Ascending aorta (tissue), 2 donors: ENCODE measurements around the gene KLK3. TPM values are rescaled to one million over a fixed set of nuclear protein-coding genes. Genes with fewer than 3 reads are reported as not detected.

Source experiments
- DNase-seq, 2 donors: peaks; one replicate each; pipeline ENCODE4 v3.0.0-alpha.2; 2019; ENCODE audit warnings: low spot score in 2 of 2
- H3K27ac ChIP-seq, 2 donors: fragments of 200-600 bp; sonication (generic); one replicate each; pipeline ENCODE4 v1.5.1; 2016 to 2017; ENCODE audit warnings: mild to moderate bottlenecking in 1 of 2
- H3K27me3 ChIP-seq: fragments of 200-600 bp; sonication (generic); one replicate; pipeline ENCODE4 v1.5.1; 2017
- H3K36me3 ChIP-seq, 2 donors: fragments of 200-600 bp; sonication (generic); one replicate each; pipeline ENCODE4 v1.5.1; 2016
- H3K4me1 ChIP-seq, 2 donors: fragments of 200-600 bp; sonication (generic); one replicate each; pipeline ENCODE4 v1.5.1; 2016 to 2017; ENCODE audit warnings: mild to moderate bottlenecking in 1 of 2
- H3K4me3 ChIP-seq, 2 donors: fragments of 200-600 bp; sonication (generic); one replicate each; pipeline ENCODE4 v1.5.1; 2016 to 2017; ENCODE audit warnings: mild to moderate bottlenecking in 1 of 2
- H3K9me3 ChIP-seq, 2 donors: fragments of 200-600 bp; sonication (generic); one replicate each; pipeline ENCODE4 v1.5.1; 2016
- intact Hi-C: fragments of 100-400 bp; cut with DNase I; formaldehyde crosslinking; loops from one replicate; pipeline ENCODE4 v1.15.1; 2023
- total RNA-seq: library from RNA; depleted of rRNA; stranded (reverse); fragments of >200 nt; gene quantifications from one replicate; pipeline ENCODE4 v1.1.0, GENCODE V29; 2016
- TF ChIP-seq, protein P1 (sequence below), 3 experiments: fragments of 200-600 bp in 2 of 3; fragments of 450-650 bp in 1 of 3; sonication (generic) in 2 of 3; IDR thresholded peaks; one replicate each; pipeline ENCODE4 v1.5.1; 2016 to 2019; ENCODE audit warnings: antibody characterized with exemption in 3 of 3, mild to moderate bottlenecking in 1 of 3, moderate library complexity in 1 of 3

The KLK3 gene
- total RNA-seq, 1 donor from 2014 or later = not detected

GRCh38 chr19:50896591-50897190 is 42.0 kb downstream of the KLK3 start:
- no peaks in the 10 kb centered on the region for H3K9me3 ChIP-seq
- H3K27me3 ChIP-seq = no peaks in the 10 kb centered on the region
- intact Hi-C loops = no loop called here
- H3K27ac ChIP-seq = no peak overlapping the region
- H3K4me3 ChIP-seq = no peak overlapping the region
- TF ChIP-seq, protein P1, sequence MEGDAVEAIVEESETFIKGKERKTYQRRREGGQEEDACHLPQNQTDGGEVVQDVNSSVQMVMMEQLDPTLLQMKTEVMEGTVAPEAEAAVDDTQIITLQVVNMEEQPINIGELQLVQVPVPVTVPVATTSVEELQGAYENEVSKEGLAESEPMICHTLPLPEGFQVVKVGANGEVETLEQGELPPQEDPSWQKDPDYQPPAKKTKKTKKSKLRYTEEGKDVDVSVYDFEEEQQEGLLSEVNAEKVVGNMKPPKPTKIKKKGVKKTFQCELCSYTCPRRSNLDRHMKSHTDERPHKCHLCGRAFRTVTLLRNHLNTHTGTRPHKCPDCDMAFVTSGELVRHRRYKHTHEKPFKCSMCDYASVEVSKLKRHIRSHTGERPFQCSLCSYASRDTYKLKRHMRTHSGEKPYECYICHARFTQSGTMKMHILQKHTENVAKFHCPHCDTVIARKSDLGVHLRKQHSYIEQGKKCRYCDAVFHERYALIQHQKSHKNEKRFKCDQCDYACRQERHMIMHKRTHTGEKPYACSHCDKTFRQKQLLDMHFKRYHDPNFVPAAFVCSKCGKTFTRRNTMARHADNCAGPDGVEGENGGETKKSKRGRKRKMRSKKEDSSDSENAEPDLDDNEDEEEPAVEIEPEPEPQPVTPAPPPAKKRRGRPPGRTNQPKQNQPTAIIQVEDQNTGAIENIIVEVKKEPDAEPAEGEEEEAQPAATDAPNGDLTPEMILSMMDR (IDR thresholded peaks at IDR 0.05) = no peak
- no peaks in the 10 kb centered on the region for H3K36me3 ChIP-seq
- no peak for DNase-seq
- H3K4me1 ChIP-seq = no peaks in the 10 kb centered on the region

GRCh38 chr19:50897191-50897607 is 42.5 kb downstream of the KLK3 start:
- Histone ChIP-seq H3K9me3 (no peaks in the 10 kb centered on the region), H3K27ac (no peak overlapping the region), H3K27me3 (no peaks in the 10 kb centered on the region), H3K4me1 (no peaks in the 10 kb centered on the region), H3K4me3 (no peak overlapping the region), H3K36me3 (no peaks in the 10 kb centered on the region)
- intact Hi-C loops = no loop called here
- no peak for DNase-seq
- TF ChIP-seq, protein P1 (IDR thresholded peaks at IDR 0.05) = no peak

- intact Hi-C loops = no loop called here
- DNase-seq = no peak
- Histone ChIP-seq H3K27me3 (no peaks in the 10 kb centered on the region), H3K9me3 (no peaks in the 10 kb centered on the region), H3K36me3 (no peaks in the 10 kb centered on the region), H3K4me3 (no peak overlapping the region), H3K4me1 (no peaks in the 10 kb centered on the region), H3K27ac (no peak overlapping the region)
- TF ChIP-seq, protein P1 (IDR thresholded peaks at IDR 0.05) = no peak
These were observed 42.9 kb downstream of the KLK3 start for GRCh38 chr19:50897612-50898011.

- DNase-seq = no peak
- Histone ChIP-seq H3K4me3 (no peak overlapping the region), H3K4me1 (no peaks in the 10 kb centered on the region), H3K36me3 (no peaks in the 10 kb centered on the region), H3K27me3 (no peaks in the 10 kb centered on the region), H3K9me3 (no peaks in the 10 kb centered on the region), H3K27ac (no peak overlapping the region)
- intact Hi-C loops = no loop called here
- TF ChIP-seq, protein P1 (IDR thresholded peaks at IDR 0.05) = no peak
These were observed 43.3 kb downstream of the KLK3 start for GRCh38 chr19:50898018-50898417.

DNA sequence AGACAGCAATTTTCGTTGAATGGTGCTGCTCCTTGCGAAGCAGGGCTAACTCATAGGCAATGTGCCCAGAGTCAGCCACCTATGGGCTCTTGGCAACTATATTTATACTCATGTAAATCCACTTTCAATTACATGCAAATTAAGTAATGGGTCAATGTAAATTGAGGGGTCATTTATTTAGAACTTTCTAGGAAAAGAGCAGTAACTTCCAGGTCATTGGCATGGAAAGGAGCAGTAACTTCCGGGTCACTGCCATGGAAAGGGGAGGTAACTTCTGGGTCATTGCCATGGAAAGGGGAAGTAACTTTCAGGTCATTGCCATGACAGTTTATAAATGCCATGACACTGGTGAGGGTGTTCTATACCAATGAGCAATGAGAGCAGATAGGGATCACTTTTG is 44.9 kb downstream of the KLK3 start:
- H3K27ac ChIP-seq = no peak overlapping the region
- intact Hi-C loops = no loop called here
- no peaks in the 10 kb centered on the region for H3K4me1 ChIP-seq
- H3K9me3 ChIP-seq = no peaks in the 10 kb centered on the region
- H3K36me3 ChIP-seq = no peaks in the 10 kb centered on the region
- TF ChIP-seq, protein P1 (IDR thresholded peaks at IDR 0.05) = no peak
- no peak overlapping the region for H3K4me3 ChIP-seq
- DNase-seq = no peak
- no peaks in the 10 kb centered on the region for H3K27me3 ChIP-seq

DNA sequence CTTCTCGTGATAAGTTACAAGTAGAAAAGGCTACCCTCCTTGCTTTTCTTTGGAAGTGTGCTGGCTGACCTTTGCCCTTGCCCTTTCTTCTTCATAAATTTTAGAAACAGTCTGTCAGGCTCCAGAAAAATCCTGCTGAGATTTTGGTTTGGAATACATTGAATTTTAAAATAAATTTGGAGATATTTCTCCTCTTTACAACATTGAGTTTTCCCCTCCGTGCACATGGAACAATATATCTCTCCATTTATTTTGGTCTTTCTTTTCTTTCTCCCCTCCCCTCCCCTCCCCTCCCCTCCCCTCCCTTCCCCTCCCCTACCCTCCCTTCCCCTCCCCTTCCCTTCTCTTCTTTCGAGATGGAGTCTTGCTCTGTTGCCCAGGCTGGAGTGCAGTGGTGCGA is 47.9 kb downstream of the KLK3 start:
- Histone ChIP-seq H3K9me3 (no peaks in the 10 kb centered on the region), H3K36me3 (no peaks in the 10 kb centered on the region), H3K27me3 (no peaks in the 10 kb centered on the region), H3K4me3 (no peak overlapping the region), H3K4me1 (no peaks in the 10 kb centered on the region), H3K27ac (no peak overlapping the region)
- TF ChIP-seq, protein P1 (IDR thresholded peaks at IDR 0.05) = no peak
- intact Hi-C loops = no loop called here
- DNase-seq = no peak
